Measurements from ENCODE around the gene CBS. TPM values are rescaled to one million over a fixed set of nuclear protein-coding genes. Genes with fewer than 3 reads are reported as not detected.
A peak's percentile ranks its signal among the peaks of the same experiment; 100 is the strongest.
"Not testable (repeated sequence)": the region's sequence is repeated elsewhere in the genome, so short reads cannot be mapped to it uniquely, and the experiment has no call there.

Gene CBS
- polyA plus RNA-seq, 2 of the 4 experiments (the other 2 are of a cell fraction) = 13.7 to 38.3 TPM

DNA sequence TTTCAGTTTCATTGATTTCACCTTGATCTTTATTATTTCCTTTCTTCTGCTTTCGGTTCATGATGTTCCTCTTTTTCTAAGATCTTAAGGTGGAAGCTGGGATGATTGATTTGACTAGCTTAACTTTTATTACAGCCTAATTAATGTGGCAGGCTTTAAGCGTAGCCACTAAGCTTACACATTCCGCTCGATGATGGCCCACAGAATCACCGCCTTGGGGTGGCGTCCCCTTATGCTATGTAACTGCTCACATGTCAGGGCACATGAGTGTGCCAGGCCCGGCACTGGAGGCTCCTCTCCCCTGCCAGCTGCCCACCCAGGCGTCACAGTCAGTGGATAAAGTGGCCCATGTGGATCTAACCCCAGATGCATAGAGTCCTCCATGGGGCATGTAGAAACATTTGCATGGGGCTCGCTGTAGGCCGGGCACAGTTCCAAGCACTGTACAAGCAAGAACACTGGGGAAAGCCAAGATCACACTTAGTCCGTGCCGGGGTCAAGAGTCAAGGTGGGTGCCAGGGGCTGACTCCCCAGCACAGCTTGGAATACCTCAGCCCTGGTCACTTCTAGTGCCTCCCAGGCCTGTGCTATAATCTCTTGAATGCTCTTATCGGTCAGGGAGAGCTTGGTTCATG, 59.6 kb downstream of the CBS start:
- ATAC-seq (no peak), FAIRE-seq (no peak), DNase-seq (ENCODE audit: low read depth in 1 of 2, low spot score in 1 of 2) (no peak)
- no peak overlapping the region for H3K4me2 ChIP-seq
- no peak overlapping the region for H3K4me3 ChIP-seq
- H3K27ac ChIP-seq = no peak overlapping the region
- no peaks in the 10 kb centered on the region for H3K9me3 ChIP-seq
- H3K4me1 ChIP-seq = no peaks in the 10 kb centered on the region
- TF ChIP-seq FOXS1 (CRISPR knock-in tag; IDR thresholded peaks at IDR 0.05) = no peak
- no peak for TF ChIP-seq MAZ (IDR thresholded peaks at IDR 0.05; ENCODE audit: borderline replicate concordance, low read depth, low read length)
- no peak for TF ChIP-seq SREBF2 (IDR thresholded peaks at IDR 0.05)
- no peak for TF ChIP-seq PHF8 (IDR thresholded peaks at IDR 0.05; ENCODE audit: borderline replicate concordance, low read depth)
- TF ChIP-seq ZFP36 (IDR thresholded peaks at IDR 0.05; ENCODE audit: borderline replicate concordance, partially characterized antibody) = no peak
- WGBS (ENCODE audit: missing lambda C conversion rate) = 94% methylated on average over 13 of the region's 13 CpGs
- CTCF ChIA-PET = no interaction called here
- POLR2A ChIA-PET = no interaction called here

- TF ChIP-seq ESRRA (IDR thresholded peaks at IDR 0.05; ENCODE audit: borderline replicate concordance, low read length) (no peak), GATA3 (IDR thresholded peaks at IDR 0.05; ENCODE audit: borderline replicate concordance) (no peak), FOSL2 (IDR thresholded peaks at IDR 0.05) (no peak), FOSL2 (CRISPR knock-in tag; IDR thresholded peaks at IDR 0.05) (no peak), NPAS2 (CRISPR knock-in tag; IDR thresholded peaks at IDR 0.05; ENCODE audit: borderline replicate concordance) (no peak), ZSCAN20 (CRISPR knock-in tag; IDR thresholded peaks at IDR 0.05) (no peak), CBX8 (IDR thresholded peaks at IDR 0.05) (no peak), ZC3H11A (IDR thresholded peaks at IDR 0.05) (no peak), HEYL (CRISPR knock-in tag; IDR thresholded peaks at IDR 0.05) (no peak), MAZ (IDR thresholded peaks at IDR 0.05; ENCODE audit: borderline replicate concordance, low read depth, low read length) (no peak), HOXA7 (CRISPR knock-in tag; IDR thresholded peaks at IDR 0.05) (no peak)
- TF ChIP-seq, protein P1, sequence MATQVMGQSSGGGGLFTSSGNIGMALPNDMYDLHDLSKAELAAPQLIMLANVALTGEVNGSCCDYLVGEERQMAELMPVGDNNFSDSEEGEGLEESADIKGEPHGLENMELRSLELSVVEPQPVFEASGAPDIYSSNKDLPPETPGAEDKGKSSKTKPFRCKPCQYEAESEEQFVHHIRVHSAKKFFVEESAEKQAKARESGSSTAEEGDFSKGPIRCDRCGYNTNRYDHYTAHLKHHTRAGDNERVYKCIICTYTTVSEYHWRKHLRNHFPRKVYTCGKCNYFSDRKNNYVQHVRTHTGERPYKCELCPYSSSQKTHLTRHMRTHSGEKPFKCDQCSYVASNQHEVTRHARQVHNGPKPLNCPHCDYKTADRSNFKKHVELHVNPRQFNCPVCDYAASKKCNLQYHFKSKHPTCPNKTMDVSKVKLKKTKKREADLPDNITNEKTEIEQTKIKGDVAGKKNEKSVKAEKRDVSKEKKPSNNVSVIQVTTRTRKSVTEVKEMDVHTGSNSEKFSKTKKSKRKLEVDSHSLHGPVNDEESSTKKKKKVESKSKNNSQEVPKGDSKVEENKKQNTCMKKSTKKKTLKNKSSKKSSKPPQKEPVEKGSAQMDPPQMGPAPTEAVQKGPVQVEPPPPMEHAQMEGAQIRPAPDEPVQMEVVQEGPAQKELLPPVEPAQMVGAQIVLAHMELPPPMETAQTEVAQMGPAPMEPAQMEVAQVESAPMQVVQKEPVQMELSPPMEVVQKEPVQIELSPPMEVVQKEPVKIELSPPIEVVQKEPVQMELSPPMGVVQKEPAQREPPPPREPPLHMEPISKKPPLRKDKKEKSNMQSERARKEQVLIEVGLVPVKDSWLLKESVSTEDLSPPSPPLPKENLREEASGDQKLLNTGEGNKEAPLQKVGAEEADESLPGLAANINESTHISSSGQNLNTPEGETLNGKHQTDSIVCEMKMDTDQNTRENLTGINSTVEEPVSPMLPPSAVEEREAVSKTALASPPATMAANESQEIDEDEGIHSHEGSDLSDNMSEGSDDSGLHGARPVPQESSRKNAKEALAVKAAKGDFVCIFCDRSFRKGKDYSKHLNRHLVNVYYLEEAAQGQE (IDR thresholded peaks at IDR 0.05) = no peak
- TF ChIP-seq, protein P2, sequence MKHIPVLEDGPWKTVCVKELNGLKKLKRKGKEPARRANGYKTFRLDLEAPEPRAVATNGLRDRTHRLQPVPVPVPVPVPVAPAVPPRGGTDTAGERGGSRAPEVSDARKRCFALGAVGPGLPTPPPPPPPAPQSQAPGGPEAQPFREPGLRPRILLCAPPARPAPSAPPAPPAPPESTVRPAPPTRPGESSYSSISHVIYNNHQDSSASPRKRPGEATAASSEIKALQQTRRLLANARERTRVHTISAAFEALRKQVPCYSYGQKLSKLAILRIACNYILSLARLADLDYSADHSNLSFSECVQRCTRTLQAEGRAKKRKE (CRISPR knock-in tag; IDR thresholded peaks at IDR 0.05; ENCODE audit: low read depth) = no peak
- WGBS (ENCODE audit: missing lambda C conversion rate) = 76% methylated on average over 6 of the region's 6 CpGs
- no peak for FAIRE-seq
- ATAC-seq = peak in 1 of 2 experiments; percentile 64; a peak in 3 of 6 replicates
- ChIA-PET POLR2A (no interaction called here), CTCF (no interaction called here)
- H3K27ac ChIP-seq = no peak overlapping the region
- H3K4me2 ChIP-seq = no peak overlapping the region
- no peaks in the 10 kb centered on the region for H3K9me3 ChIP-seq
- no peak overlapping the region for H3K4me3 ChIP-seq
- no peaks in the 10 kb centered on the region for H3K4me1 ChIP-seq
- peak in 1 of 2 experiments; percentile 8 for DNase-seq (ENCODE audit: low read depth in 1 of 2, low spot score in 1 of 2)
Measured at GRCh38 chr21:43012596-43012995, 63.0 kb downstream of the CBS start.

GRCh38 chr21:43006874-43007208, 68.8 kb downstream of the CBS start:
- ATAC-seq = no peak
- CTCF ChIA-PET = no interaction called here

DNA sequence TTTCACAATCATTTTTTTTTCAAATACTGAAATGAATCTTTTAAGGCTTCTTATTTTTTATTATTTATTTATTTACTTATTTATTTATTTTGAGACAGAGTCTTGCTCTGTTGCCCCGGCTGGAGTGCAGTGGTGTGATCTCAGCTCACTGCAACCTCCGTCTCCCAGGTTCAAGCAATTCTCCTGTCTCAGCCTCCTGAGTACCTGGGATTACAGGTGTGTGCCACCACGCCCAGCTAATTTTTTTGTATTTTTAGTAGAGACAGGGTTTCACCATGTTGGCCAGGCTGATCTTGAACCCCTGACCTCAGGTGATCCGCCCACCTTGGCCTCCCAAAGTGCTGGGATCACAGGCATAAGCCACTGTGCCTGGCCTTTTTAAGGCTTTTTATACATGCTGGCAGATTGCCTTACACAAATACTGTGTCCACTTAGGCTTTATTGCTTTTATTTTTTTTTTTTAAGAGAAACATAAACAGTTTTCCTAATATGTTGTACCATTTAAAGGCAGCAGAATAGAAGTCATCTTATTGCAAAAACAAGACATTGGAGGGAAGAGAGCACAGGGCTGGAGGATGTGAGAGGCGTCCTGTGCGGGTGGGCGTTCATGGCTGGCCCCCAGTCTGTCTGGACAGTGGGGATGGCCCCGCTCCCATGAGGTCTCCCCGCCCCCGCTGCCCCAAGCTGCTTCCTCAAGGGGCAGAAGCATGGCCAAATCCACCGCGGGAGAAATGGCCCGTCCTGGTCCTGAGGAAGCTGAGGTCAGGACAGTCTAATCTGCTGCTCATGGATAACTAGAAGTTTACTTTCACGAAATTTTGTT, 69.4 kb downstream of the CBS start:
- H3K9me3 ChIP-seq; FAIRE-seq; POLR2A ChIA-PET; DNase-seq (ENCODE audit: low read depth in 1 of 2, low spot score in 1 of 2); H3K4me1 ChIP-seq; H3K4me3 ChIP-seq; H3K27ac ChIP-seq; H3K4me2 ChIP-seq; CTCF ChIA-PET; ATAC-seq: not testable (repeated sequence)
- 77% methylated on average over 14 of the region's 14 CpGs for WGBS (ENCODE audit: missing lambda C conversion rate)

More at GRCh38 chr21:43006874-43007208, 68.8 kb downstream of the CBS start:
- whole genome bisulfite sequencing (ENCODE audit: missing lambda C conversion rate) = 74% methylated on average over 4 of the region's 4 CpGs
- POLR2A ChIA-PET = no interaction called here
- H3K27ac ChIP-seq = no peak overlapping the region
- H3K4me3 ChIP-seq = no peak overlapping the region
- DNase-seq (ENCODE audit: low read depth in 1 of 2, low spot score in 1 of 2) (no peak), FAIRE-seq (no peak)
- no peaks in the 10 kb centered on the region for H3K4me1 ChIP-seq
- H3K9me3 ChIP-seq = no peaks in the 10 kb centered on the region
- no peak overlapping the region for H3K4me2 ChIP-seq
- TF ChIP-seq HOXA7 (CRISPR knock-in tag; IDR thresholded peaks at IDR 0.05) (no peak), ESRRA (IDR thresholded peaks at IDR 0.05; ENCODE audit: borderline replicate concordance, low read length) (no peak), CHD2 (IDR thresholded peaks at IDR 0.05; ENCODE audit: low read length, partially characterized antibody) (no peak), RAD21 (conservative IDR thresholded peaks at IDR 0.05 in 1 of 2, IDR thresholded peaks at IDR 0.05 in 1 of 2) (no peak), MAZ (IDR thresholded peaks at IDR 0.05; ENCODE audit: borderline replicate concordance, low read depth, low read length) (no peak), CTCF (IDR thresholded peaks at IDR 0.05) (no peak), EHF (CRISPR knock-in tag; IDR thresholded peaks at IDR 0.05) (no peak)

All from A549 (cell line).